NT2/D1 (cell line): ENCODE measurements around the gene OAT.

Experiments
- SUZ12 ChIP-seq: IDR thresholded peaks from 2 replicates; pipeline ENCODE4 v1.6.1; 2011; ENCODE audit not compliant: insufficient read length, insufficient read depth; ENCODE audit errors: extremely low read depth
- YY1 ChIP-seq: IDR thresholded peaks from 2 replicates; pipeline ENCODE4 v1.6.1; 2011; ENCODE audit not compliant: insufficient read length, insufficient read depth
- ZNF274 ChIP-seq: IDR thresholded peaks from 2 replicates; pipeline ENCODE4 v1.6.1; 2011; ENCODE audit warnings: mild to moderate bottlenecking, low read depth, low read length

- no peak for TF ChIP-seq YY1
- no peak for TF ChIP-seq ZNF274
- TF ChIP-seq SUZ12, result no peak
These were observed 29.2 kb upstream of the OAT start for GRCh38 chr10:124447751-124448466.
